ENCODE results near the gene SHH.

The SHH gene

DNA sequence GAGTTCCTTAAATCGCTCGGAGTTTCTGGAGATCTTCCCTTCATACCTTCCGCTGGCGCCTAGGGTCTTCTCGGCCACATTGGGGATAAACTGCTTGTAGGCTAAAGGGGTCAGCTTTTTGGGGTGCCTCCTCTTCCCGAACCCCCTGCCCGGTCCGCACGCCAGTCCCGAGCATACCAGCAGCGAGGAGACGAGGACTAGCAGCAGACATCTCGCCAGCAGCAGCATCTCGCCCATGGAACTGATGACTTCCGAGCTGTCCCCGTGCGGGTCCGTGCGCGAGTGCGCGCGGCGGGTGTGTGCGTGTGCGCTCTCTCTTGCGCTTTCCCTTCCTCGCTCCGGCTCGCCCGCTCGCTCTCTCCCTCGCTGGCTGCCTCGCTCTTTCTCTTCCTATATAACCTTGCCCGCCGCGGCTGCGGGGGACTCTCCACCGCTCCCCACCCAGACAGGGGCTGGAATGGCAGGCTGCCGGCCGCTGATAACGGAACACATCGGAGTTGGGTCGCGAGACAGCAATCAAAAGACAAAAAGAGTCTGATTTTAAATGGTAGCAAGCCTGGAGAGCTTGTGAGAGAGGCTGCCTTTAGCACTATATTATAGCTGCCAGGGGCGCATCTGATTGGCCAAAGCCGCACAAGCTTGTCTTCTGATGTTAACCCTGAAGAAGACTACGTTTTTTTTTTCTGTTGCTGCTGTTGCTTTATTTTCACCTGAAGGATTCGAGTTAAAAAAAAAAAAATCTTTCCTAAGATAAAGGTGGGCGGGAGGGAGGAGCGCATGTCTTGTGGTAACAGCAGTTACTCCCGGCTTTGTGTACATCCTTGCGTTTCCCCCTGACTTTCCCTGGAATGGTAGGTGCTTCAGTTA lies at the start of gene SHH:
Gene SHH, minus strand, starts transcription at position 569 of the 867 bp plus-strand sequence. Its CDS starts 341 bp downstream, at position 228.
- DNase-seq: peak in 5 of 10 donors; percentile 35 to 90 (median 78)
- intact Hi-C loops (cut with DNase I): no loop called here

GRCh38 chr7:155861480-155861868 lies 49.2 kb upstream of the SHH start:
- peak in 1 of 10 donors; percentile 5 for DNase-seq
- intact Hi-C loops (cut with DNase I): no loop called here

GRCh38 chr7:155860840-155861479 lies 48.7 kb upstream of the SHH start:
- DNase-seq: peak in 2 of 10 donors; percentile 20 to 22
- intact Hi-C loops (cut with DNase I): no loop called here

GRCh38 chr7:155860461-155860839 lies 48.2 kb upstream of the SHH start:
- intact Hi-C loops (cut with DNase I): no loop called here
- no peak for DNase-seq

GRCh38 chr7:155858521-155859061 lies 46.3 kb upstream of the SHH start:
- no peak for DNase-seq
- intact Hi-C loops (cut with DNase I): no loop called here

DNA sequence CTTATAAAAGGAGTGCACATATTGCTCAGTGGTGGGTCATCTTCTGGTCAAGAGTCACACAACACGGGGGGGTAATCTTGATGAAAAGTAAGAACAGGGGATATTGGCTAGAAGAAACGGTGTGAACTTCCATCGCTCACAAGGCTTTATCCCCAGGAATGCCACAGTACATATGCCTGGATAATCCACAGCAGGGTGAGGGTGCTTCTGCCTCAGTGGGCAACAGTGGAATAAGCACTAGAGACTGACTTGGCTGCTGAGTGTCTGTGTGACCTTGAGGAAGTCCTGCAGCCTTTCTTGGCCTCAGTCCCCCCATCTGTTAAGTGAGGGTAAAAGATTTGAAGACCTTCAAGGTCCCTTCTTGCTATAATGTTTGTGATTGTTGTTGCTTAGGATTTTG lies 44.9 kb upstream of the SHH start:
- no peak for DNase-seq
- intact Hi-C loops (cut with DNase I): no loop called here

GRCh38 chr7:155856656-155857055 lies 44.4 kb upstream of the SHH start:
- no peak for DNase-seq

DNA sequence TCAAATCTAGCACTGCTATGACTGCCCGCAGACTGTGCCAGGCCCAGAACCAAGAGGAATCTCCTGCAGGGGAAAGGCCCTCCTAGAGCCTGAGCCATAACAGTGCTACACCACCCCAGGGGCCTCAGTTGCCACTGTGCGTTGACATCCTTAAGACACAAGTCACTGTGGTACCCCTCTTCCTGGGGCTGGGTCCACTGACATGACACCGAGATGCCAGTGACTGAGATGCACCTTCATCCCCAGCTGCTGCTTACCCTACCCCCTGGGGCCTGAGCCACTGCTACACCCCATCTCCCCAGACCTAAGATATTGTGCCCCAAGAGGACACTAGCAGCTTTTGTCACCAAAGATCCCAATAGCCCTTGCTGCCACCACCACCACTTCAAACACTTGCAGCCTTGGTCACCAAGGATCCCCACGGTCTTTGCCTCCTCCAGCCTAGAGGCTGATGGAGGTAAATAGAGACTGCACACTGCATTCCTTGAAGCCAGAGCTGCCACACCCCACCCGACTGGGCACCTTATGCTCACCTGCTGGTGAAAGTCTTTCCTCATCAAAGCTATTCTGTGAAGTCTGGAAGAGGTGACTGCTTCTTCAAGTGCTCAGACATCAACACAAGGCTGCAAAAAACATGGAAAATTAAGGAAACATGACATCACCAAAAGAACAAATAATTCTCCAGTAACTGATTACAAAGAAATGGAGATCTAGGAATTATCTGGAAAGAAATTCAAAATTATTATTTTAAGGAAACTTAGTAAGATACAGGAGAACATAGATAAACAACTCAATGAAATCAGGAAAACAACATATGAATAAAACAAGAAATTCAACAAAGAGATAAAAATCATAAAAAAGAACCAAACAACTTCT lies 40.4 kb upstream of the SHH start:
- intact Hi-C loops (cut with DNase I): no loop called here
- DNase-seq: no peak

More at GRCh38 chr7:155856656-155857055, 44.4 kb upstream of the SHH start:
- intact Hi-C loops (cut with DNase I): no loop called here

GRCh38 chr7:155851892-155852291 lies 39.6 kb upstream of the SHH start:
- DNase-seq: no peak
- intact Hi-C loops (cut with DNase I): no loop called here

GRCh38 chr7:155850766-155851678 lies 38.8 kb upstream of the SHH start:
- intact Hi-C loops (cut with DNase I): no loop called here
- no peak for DNase-seq

DNA sequence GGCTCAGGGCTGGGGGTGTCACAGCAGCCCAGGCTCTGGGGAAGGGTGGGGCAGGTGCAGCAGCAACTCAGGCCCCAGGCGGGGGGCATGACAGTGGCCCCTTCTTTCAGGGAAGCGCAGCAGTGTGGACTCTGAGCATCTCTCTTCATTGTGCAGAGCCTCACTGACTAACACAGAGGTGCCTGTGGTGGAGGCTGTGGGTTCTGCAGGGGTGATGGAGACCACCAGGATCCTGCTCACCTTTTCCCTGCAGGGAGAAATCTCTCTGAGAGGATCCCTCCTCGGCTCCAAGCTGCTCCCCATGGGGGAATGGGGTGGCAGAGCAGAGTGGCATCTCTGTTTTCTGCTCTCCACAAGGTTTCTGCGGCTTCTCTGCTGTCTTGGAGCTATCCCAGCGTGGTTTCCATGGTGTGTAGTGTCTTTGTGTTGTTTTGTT lies 37.8 kb upstream of the SHH start:
- no peak for DNase-seq
- intact Hi-C loops (cut with DNase I): no loop called here

DNA sequence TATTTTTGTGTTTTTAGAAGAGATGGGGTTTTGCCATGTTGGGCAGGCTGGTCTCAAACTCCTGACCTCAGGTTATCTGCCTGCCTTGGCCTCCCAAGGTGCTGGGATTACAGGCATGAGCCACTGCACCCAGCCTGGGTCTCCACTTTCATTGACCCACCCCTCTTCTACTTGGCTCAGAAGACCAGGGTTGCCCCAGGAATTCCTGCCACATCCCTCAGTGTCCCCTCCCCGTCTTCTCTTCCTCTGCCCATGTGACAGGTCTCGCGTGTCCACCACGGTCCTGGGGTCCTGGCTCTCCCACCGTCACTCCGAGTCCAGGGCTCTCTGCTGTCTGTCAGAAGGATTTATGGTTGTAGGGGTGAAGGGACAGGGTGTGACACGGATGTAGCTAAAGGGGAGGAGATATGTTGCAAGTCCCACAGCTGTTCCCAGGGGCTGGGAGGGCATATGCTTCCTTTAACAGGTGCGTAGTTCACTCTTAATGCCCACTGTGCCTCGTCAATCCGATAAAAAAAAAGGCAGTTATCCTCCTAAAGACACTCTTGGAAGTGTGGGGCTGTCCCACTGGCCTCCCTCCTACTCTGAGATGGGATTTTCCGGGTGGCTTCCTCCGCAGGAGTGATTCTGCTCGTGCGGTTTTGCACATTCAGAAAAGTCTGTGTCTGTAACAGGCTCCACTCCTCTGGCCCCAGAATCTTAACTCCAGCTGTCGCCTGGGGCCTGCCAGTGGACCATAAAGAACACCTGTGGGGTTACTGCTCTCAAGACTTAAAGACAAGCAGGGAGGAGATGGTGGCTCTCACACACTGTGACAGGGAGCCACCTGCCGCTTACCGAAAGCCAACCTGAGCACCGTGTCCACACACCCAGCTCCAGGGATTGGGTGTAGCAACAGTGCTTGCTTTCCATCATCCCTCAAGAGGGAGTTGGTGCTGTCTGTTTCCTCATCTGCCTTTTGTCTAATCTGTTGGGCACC lies 36.7 kb upstream of the SHH start:
- no peak for DNase-seq

DNA sequence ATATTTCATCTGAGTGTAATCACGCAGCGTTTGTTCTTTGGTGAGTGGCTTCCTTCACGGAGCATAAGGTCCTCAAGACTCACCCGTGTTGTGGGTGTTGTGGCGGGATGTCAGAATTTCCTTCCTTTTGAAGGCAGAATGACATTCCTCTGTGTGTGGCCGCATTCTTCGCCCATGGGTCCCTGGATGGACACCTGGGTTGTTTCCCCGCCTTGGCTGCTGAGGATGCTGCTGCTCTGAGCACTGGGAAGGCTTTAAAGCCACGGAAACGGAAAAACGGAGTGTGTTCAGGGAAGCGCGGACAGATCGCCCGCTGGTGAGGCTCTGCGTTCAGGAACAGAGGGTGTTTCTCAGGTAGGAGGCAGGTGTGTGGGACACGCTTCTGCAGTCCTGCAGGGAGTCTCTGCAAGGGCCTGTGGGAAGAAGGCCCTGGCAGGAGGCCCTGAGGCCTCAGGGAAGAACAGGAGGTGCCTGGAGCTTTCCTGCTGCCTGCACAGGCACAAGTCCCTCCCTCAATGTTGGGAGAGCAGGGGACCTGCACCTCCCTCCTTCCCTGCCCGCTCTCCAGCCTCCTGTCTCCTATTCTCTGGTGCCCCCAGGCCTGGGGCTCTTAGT lies 35.7 kb upstream of the SHH start:
- intact Hi-C loops (cut with DNase I): no loop called here
- DNase-seq: peak in 1 of 10 donors; percentile 76

More for the DNA sequence above, 36.7 kb upstream of the SHH start:
- intact Hi-C loops (cut with DNase I): no loop called here

DNA sequence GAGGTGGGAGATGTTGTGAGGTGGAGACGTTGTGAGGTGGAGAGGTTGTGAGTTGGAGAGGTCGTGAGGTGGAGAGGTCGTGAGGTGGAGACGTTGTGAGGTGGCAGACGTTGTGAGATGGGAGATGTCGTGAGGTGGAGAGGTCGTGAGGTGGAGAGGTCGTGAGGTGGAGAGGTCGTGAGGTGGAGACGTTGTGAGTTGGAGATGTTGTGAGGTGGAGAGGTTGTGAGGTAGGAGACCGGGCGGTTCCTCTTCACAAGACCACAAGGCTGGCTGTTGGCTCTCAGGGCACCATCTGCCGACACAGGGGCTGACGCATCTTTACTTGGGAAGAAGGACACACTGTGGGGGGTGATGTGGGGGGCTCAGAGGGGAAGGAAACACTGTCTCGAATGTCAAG lies 34.7 kb upstream of the SHH start:
- intact Hi-C loops (cut with DNase I): no loop called here
- DNase-seq: no peak

- intact Hi-C loops (cut with DNase I): no loop called here
- no peak for DNase-seq
Measured at GRCh38 chr7:155846156-155846555, 33.9 kb upstream of the SHH start.

GRCh38 chr7:155845226-155845625 lies 33.0 kb upstream of the SHH start:
- DNase-seq: peak in 2 of 10 donors; percentile 54 to 79
- intact Hi-C loops (cut with DNase I): no loop called here

- DNase-seq: peak in 2 of 10 donors; percentile 43 to 74
Measured at GRCh38 chr7:155844526-155844925, 32.3 kb upstream of the SHH start.

GRCh38 chr7:155844019-155844453 lies 31.8 kb upstream of the SHH start:
- intact Hi-C loops (cut with DNase I): no loop called here
- peak in 2 of 10 donors; percentile 55 to 72 for DNase-seq

More at GRCh38 chr7:155844526-155844925, 32.3 kb upstream of the SHH start:
- intact Hi-C loops (cut with DNase I): no loop called here

Measured in posterior cingulate gyrus (tissue), 11 donors.